GM04503 (cell line): ENCODE data around the gene TBC1D14.

ENCODE experiments used
- DNase-seq: peaks from one replicate; pipeline ENCODE4 v3.0.0-alpha.2; 2012; ENCODE audit warnings: low read depth

TBC1D14 gene

GRCh38 chr4:7044137-7044930 is 134.7 kb downstream of the TBC1D14 start:
- DNase-seq = no peak

- DNase-seq = no peak
These were observed 135.9 kb downstream of the TBC1D14 start for GRCh38 chr4:7045553-7045952.

GRCh38 chr4:7045961-7046921 is 136.6 kb downstream of the TBC1D14 start:
- DNase-seq = no peak

- DNase-seq = no peak
These were observed 137.3 kb downstream of the TBC1D14 start for GRCh38 chr4:7046971-7047370.

GRCh38 chr4:7048642-7049041 is 139.0 kb downstream of the TBC1D14 start:
- DNase-seq = no peak

GRCh38 chr4:7049295-7049694 is 139.7 kb downstream of the TBC1D14 start:
- no peak for DNase-seq

GRCh38 chr4:7049739-7050138 is 140.1 kb downstream of the TBC1D14 start:
- DNase-seq = no peak

GRCh38 chr4:7050481-7051143 is 141.0 kb downstream of the TBC1D14 start:
- DNase-seq = no peak

- DNase-seq = no peak
These were observed 141.5 kb downstream of the TBC1D14 start for GRCh38 chr4:7051144-7051495.

GRCh38 chr4:7051905-7052304 is 142.3 kb downstream of the TBC1D14 start:
- no peak for DNase-seq

- DNase-seq = no peak
These were observed 142.7 kb downstream of the TBC1D14 start for GRCh38 chr4:7052313-7052712.

GRCh38 chr4:7052923-7053715 is 143.5 kb downstream of the TBC1D14 start:
- no peak for DNase-seq

- DNase-seq = no peak
These were observed 144.7 kb downstream of the TBC1D14 start for GRCh38 chr4:7054106-7054880.

GRCh38 chr4:7055111-7055989 is 145.7 kb downstream of the TBC1D14 start:
- DNase-seq = no peak

- no peak for DNase-seq
These were observed 146.3 kb downstream of the TBC1D14 start for GRCh38 chr4:7055990-7056325.

- DNase-seq = no peak
These were observed 149.2 kb downstream of the TBC1D14 start for GRCh38 chr4:7058792-7059191.

- no peak for DNase-seq
These were observed 150.0 kb downstream of the TBC1D14 start for GRCh38 chr4:7059662-7060061.

GRCh38 chr4:7060346-7061150 is 150.9 kb downstream of the TBC1D14 start:
- DNase-seq = no peak

GRCh38 chr4:7061815-7062214 is 152.2 kb downstream of the TBC1D14 start:
- no peak for DNase-seq
